ENCODE measurements around the gene LUC7L3.
"Not testable (repeated sequence)": the region's sequence is repeated elsewhere in the genome, so short reads cannot be mapped to it uniquely, and the experiment has no call there.

LUC7L3 gene

DNA sequence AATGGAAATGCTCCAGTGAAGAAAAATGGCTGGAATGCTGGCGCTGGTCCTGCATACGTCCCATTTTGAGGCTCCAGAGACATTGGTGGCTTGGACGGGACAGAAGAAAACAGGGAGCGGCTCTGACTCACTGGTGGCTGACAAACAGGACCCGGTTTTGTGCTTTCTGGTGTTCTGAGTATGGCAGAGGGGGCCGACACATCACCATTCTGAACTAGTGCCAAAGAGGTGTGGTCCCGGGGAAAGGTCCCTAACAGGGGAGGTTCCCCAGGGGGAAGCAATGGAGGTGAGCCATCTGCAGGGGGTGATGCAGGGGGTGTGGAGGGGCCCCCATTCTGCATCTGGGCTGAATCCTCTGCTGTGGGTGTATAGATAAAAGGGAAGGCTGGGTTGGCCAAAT is 20.0 kb upstream of the LUC7L3 start:
- TF ChIP-seq, protein P1, sequence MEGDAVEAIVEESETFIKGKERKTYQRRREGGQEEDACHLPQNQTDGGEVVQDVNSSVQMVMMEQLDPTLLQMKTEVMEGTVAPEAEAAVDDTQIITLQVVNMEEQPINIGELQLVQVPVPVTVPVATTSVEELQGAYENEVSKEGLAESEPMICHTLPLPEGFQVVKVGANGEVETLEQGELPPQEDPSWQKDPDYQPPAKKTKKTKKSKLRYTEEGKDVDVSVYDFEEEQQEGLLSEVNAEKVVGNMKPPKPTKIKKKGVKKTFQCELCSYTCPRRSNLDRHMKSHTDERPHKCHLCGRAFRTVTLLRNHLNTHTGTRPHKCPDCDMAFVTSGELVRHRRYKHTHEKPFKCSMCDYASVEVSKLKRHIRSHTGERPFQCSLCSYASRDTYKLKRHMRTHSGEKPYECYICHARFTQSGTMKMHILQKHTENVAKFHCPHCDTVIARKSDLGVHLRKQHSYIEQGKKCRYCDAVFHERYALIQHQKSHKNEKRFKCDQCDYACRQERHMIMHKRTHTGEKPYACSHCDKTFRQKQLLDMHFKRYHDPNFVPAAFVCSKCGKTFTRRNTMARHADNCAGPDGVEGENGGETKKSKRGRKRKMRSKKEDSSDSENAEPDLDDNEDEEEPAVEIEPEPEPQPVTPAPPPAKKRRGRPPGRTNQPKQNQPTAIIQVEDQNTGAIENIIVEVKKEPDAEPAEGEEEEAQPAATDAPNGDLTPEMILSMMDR (IDR thresholded peaks at IDR 0.05; ENCODE audit: unreplicated experiment in 3 of 3), result no peak
- no peaks in the 10 kb centered on the region for H3K9me3 Mint-ChIP-seq
- no peak overlapping the region for H3K27ac Mint-ChIP-seq
- no peak overlapping the region for H3K4me3 Mint-ChIP-seq
- no peaks in the 10 kb centered on the region for H3K27me3 Mint-ChIP-seq (ENCODE audit: low read depth)
- H3K36me3 Mint-ChIP-seq (ENCODE audit: low read depth), result peaks cover 79% of the 10 kb centered on the region
- peaks cover 19% of the 10 kb centered on the region for H3K4me1 Mint-ChIP-seq

DNA sequence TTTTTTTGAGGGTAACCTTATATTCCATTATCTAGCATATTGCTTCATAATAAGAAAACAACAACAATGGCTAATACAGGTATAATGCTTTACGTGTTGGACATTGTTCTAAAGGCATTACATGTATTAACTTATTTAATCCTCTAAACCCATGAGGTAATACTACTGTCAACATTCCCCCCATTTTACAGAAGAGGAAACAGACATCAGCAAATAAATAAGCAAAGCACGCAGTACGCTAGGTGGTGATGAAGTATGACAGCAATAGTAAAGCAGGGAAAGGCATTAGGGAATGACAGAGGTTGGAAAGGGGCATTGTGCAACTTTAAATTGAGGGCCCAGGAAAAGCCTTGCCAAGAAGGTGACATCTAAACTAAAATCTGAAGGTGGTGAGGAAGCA is 16.2 kb upstream of the LUC7L3 start:
- H3K4me3 Mint-ChIP-seq, result peak overlapping the region; percentile 44 to 70 (median 58)
- H3K9me3 Mint-ChIP-seq, result no peaks in the 10 kb centered on the region
- H3K27ac Mint-ChIP-seq, result peak overlapping the region in 1 of 3 experiments; percentile 34
- TF ChIP-seq, protein P1 (IDR thresholded peaks at IDR 0.05; ENCODE audit: unreplicated experiment in 3 of 3), result no peak
- peaks cover 49% of the 10 kb centered on the region for H3K36me3 Mint-ChIP-seq (ENCODE audit: low read depth)
- H3K27me3 Mint-ChIP-seq (ENCODE audit: low read depth), result no peaks in the 10 kb centered on the region
- peaks cover 20% of the 10 kb centered on the region for H3K4me1 Mint-ChIP-seq

DNA sequence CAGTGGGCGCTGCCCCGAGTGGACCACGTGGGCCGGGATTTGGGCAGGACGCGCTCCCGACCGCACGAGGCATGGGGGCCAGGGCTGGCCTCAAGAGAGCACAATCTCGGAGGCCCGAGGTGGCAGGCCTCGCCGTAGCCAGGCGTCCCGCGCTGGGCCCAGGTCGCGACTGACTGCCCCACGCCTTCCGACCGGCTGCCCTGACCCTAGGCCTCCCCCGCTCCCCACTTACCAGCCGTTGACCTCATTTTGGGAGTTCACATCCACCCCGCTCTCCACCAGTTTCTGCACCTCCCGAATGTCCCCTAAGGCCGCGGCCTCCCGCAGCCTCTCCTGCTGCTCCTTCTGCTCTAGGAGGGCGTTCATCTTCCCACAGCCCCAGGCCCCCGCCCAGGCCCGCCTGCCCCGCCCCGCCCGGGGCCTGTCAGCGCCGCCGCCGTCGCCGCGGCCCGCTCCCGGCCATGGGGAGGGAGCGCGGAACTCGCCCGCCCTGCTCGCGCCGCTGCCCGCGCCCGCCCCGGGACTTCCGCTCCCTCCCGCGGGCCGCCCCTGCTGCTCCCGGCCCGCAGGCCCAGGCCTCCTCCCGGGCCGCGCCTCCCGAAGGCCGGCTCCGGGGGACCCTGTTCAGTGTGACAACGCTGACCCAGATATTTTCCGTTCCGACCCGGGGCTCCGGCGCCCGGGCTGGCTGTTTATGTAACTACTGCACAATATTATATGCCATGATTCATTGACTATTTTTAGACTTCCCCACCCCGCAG is 11.9 kb upstream of the LUC7L3 start, which contains the start of gene ANKRD40:
ANKRD40 (minus strand) TSS at position 626 of the 761 bp plus-strand sequence; CDS start at position 366, 260 bp downstream.
- H3K27me3 Mint-ChIP-seq (ENCODE audit: low read depth), result no peaks in the 10 kb centered on the region
- H3K4me3 Mint-ChIP-seq, result peak within 1 kb of the TSS; percentile 93 to 99 (median 96)
- peaks cover 36% of the 10 kb centered on the region for H3K4me1 Mint-ChIP-seq
- peaks cover 14% of the 10 kb centered on the region for H3K36me3 Mint-ChIP-seq (ENCODE audit: low read depth)
- TF ChIP-seq, protein P1 (IDR thresholded peaks at IDR 0.05; ENCODE audit: unreplicated experiment in 3 of 3), result no peak
- peak within 1 kb of the TSS; percentile 97 to 98 (median 98) for H3K27ac Mint-ChIP-seq
- no peaks in the 10 kb centered on the region for H3K9me3 Mint-ChIP-seq

GRCh38 chr17:50708050-50709000 is 11.1 kb upstream of the LUC7L3 start:
- peaks cover 12% of the 10 kb centered on the region for H3K36me3 Mint-ChIP-seq (ENCODE audit: low read depth)
- peak overlapping the region; percentile 97 to 98 (median 98) for H3K27ac Mint-ChIP-seq
- H3K9me3 Mint-ChIP-seq, result no peaks in the 10 kb centered on the region
- H3K4me3 Mint-ChIP-seq, result peak overlapping the region; percentile 88 to 93 (median 91)
- TF ChIP-seq, protein P1 (IDR thresholded peaks at IDR 0.05; ENCODE audit: unreplicated experiment in 3 of 3), result no peak
- H3K4me1 Mint-ChIP-seq, result peaks cover 39% of the 10 kb centered on the region
- no peaks in the 10 kb centered on the region for H3K27me3 Mint-ChIP-seq (ENCODE audit: low read depth)

DNA sequence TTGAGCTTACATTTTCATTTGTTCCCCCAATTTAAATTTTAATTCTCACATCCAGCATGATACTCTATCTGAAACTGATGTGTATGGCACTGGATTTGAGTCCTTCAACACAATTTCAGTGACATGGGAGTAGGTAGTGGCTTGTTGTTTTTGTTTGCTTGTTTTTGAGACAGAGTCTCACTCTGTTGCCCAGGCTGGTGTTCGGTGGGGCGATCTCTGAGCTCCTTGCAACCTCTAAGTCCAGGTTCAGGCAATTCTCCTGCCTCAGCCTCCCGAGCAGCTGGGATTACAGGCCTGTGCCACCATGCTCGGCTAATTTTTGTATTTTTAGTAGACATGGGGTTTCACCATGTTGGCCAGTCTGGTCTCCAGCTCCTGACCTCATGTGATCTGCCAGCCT is 10.3 kb upstream of the LUC7L3 start:
- peak overlapping the region; percentile 97 to 98 (median 98) for H3K27ac Mint-ChIP-seq
- H3K27me3 Mint-ChIP-seq (ENCODE audit: low read depth); H3K9me3 Mint-ChIP-seq; H3K36me3 Mint-ChIP-seq (ENCODE audit: low read depth): not testable (repeated sequence)
- peak overlapping the region; percentile 88 to 93 (median 91) for H3K4me3 Mint-ChIP-seq
- H3K4me1 Mint-ChIP-seq, result peaks cover 32% of the 10 kb centered on the region

DNA sequence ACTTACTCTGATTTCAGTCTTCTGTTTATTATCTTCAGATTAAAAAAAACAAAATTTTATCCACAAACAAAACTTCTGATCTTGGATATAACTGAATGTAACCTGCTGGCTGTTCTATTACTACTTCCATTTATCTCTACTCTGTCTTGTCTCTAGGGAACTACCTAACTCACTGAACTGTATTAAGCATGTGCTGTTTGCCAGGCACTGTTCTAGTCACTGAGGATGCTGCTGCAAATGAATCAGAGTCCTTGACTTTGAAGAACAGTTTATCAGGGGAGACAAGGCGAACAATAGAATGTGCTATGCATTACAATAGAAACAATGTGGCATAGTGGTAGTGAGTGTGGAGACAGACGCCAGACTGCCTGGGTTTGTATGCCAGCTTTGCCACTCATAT is 9.4 kb upstream of the LUC7L3 start:
- peaks cover 30% of the 10 kb centered on the region for H3K4me1 Mint-ChIP-seq
- H3K9me3 Mint-ChIP-seq, result no peaks in the 10 kb centered on the region
- H3K27me3 Mint-ChIP-seq (ENCODE audit: low read depth), result no peaks in the 10 kb centered on the region
- H3K36me3 Mint-ChIP-seq (ENCODE audit: low read depth), result peaks cover 3% of the 10 kb centered on the region
- H3K27ac Mint-ChIP-seq, result peak overlapping the region; percentile 95 to 98 (median 97)
- TF ChIP-seq, protein P1 (IDR thresholded peaks at IDR 0.05; ENCODE audit: unreplicated experiment in 3 of 3), result no peak
- H3K4me3 Mint-ChIP-seq, result peak overlapping the region; percentile 40 to 67 (median 56)

Data from nephron (organoid).